T-helper 2 cell (primary cell): Measurements from ENCODE around the gene NXPH1.

ENCODE experiments used
- DNase-seq, 5 experiments: peaks; one replicate each; pipeline versions ENCODE4 v3.0.0 to v3.0.0-alpha.2; 2012 to 2022

NXPH1 gene

DNA sequence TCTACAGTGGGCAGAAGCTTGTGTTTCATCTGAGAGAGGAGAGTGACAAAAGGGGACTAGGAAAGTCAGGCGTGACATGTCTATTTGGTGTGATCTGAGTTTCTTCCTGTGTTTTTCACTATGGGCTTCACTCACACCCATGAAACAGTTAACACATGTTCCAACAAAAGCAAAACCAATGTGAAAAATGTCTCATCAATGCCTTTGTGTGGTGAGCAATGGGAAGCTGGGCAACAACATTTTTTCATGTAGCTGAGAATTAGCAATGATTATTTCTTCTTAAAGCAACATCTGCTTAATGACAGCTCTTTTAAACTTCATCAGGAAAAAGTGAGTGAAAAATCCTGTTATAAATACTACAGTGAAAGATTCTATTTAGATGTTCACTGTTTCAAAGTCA is 76.2 kb downstream of the NXPH1 start:
- no peak for DNase-seq

- DNase-seq = no peak
Measured at GRCh38 chr7:8511855-8512254, 78.4 kb downstream of the NXPH1 start.

DNA sequence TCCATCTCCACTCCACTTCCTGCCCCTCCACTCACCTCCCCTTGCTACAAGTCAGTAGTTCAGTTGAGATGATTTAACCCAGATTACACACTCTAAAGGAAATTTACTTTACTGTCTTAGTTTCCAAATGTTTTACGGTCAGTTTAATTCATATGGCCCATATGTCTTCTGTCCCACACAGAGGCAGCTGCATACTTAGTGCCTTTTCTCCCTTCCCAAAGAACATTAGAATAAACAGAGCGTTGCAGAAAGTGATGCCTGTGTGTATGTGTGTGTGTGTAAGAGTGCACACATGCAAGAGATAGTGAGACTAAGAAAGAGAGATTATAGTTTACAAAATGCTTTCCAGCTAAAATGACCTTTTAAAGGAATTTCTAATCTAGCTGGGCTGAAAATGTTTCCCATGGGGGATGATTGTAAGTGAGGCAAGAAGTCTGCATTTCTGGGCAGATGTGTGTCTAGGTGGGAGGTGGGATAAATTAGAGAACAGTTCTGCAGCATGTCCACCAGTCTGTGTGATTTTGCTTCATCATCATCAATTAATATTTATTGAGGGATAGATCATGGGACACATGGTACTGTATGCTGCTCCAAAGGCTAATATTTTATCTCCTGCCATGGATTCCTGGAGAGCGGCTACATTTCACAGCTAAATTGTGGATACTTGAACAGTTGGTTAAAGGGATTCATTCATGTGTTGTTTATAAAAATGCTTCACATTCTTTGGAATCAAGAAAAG is 81.5 kb downstream of the NXPH1 start:
- DNase-seq = no peak

DNA sequence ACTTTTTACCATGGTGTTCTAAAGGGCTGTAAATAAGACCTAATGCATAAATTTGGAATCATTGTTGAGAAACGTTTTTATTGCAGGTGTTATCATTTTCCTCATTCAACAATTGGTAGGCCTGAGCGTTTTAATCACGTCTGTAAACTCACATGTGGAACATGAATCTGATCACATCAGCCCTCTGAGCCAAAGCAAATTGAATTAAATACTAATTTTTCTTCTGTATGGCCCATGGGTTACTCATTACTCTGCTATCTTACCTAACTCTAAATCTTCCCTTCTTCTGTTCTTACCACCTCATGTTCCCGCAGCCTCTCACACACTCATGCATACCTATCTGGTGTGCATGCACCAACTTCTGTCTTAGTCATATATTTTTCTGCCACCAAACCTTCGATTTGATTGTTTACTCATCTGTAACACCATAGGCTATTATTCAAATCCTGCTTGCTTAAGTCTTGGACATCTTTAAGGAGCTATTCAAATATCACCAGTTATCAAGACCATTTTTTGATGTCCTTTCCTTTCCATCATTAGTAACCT is 82.3 kb downstream of the NXPH1 start:
- DNase-seq = no peak

GRCh38 chr7:8516976-8517375 is 83.6 kb downstream of the NXPH1 start:
- no peak for DNase-seq

- no peak for DNase-seq
Measured at GRCh38 chr7:8528311-8528710, 94.9 kb downstream of the NXPH1 start.

DNA sequence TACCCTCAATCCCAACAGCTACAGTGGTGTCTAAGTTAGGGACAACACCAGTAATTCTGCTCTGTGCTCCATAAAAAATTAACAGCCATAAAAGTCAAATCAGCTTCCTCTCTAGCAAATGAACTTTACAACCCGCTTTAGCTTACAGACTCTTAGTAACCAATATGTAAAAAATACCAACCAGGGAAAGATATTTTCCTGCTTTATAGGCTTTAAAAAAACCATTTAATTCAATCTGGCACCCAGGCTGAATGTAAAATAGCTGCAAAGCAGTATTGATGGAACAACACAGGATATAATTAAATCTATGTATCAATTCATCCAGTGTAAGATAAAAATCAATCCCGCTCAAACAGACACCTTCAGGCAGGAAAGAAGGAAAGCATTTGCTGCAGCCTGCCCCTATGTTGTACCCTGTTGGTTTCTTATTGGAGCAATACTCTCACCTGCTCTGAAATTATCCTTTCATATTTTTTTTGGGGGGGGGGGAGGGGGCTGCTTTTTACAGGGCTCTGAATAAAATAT is 98.6 kb downstream of the NXPH1 start:
- DNase-seq = no peak

DNA sequence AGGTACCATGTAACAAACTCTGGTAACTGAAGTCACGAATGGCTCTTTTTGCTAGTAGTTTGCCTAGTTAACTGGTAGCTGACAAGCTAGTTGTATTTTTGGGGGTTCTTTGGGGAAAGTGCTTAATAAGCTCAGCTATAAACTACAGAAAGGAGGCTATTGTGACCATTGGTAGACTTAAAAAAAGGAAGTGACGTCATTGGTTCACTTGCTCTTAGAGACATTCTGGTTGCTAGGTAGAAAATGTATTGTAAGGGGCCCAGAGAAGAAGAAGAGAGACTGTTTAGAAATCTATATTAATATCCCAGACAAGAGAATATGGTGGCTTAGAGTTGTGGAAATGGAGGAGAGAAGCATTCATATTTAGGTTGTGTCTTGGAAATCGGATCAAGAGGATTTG is 103.0 kb downstream of the NXPH1 start:
- no peak for DNase-seq

DNA sequence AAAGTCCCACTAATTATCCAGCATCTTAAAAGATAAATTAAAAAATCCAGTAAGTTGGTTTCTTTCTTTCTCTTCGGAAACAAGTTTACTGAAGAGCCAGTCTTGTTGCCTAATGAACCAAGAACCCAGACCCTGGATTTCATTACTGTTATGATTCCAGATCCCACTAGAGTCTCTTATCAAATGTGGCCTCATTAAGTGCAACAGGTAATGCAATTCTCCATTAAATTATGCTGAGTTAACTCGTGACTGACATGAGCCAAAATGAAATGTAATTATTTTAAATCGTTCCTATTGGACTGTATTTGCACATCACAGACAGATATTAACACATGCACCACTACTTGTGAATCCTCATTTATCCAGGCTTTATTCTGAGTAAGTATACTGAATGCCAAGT is 115.6 kb downstream of the NXPH1 start:
- no peak for DNase-seq

GRCh38 chr7:8560501-8560900 is 127.1 kb downstream of the NXPH1 start:
- DNase-seq = no peak

DNA sequence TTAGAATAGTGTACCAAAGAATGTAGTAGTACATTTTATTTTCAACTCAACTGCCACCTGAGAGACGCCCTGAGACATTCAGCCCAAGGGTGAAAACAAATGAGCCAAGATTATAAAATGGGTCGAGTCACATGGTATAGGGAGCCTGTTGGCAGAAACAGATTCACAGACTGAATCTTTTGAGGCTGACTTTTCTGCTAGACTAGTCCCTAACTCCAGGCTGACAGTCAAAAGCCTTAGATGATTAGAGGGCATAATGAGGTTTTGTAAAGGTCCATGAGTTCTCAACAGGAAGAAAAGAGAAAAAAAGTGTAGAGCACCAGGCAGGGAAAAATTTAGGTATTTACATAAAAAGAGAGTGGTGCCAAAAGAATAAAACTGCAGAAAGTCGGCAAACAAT is 128.0 kb downstream of the NXPH1 start:
- no peak for DNase-seq

DNA sequence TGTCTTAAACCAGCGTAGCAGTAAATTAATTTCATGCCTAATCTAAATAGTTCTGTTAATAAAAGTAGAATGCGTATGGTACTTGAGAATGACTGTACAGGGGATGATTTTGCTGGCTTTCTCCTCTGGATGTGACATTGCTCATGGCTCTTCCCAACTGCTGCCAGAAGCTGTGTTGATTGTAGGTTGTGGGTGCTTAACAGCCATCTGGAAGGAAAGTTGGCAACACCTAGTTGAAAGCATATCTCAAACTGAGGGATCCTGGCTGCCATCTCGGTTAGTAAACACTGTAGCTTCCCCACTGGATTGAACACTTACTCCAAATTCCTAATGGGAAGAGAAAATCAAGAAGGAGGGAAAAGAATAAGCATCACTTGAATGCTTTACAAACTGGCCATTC is 130.9 kb downstream of the NXPH1 start:
- DNase-seq = no peak

DNA sequence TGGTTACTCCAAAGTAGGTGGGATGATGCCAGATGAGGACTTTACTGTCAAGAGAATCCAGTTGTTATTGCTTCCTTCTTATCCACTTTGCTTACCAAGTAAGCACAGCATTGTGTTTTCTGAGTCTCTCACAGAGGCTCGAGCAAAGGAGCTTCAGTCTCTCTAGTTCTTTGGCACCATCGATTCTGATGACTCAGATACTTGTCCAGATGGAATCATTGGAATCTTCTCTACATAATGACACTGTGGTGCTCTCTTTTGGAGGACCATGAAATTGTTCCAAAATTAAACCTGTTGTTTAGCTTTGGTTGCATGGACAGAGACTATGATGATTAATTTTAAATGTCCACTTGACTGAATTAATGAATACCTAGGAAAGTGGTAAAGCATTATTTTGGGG is 132.6 kb downstream of the NXPH1 start:
- no peak for DNase-seq

- DNase-seq = no peak
Measured at GRCh38 chr7:8567626-8568025, 134.2 kb downstream of the NXPH1 start.

GRCh38 chr7:8579661-8580194 is 146.3 kb downstream of the NXPH1 start:
- no peak for DNase-seq

DNA sequence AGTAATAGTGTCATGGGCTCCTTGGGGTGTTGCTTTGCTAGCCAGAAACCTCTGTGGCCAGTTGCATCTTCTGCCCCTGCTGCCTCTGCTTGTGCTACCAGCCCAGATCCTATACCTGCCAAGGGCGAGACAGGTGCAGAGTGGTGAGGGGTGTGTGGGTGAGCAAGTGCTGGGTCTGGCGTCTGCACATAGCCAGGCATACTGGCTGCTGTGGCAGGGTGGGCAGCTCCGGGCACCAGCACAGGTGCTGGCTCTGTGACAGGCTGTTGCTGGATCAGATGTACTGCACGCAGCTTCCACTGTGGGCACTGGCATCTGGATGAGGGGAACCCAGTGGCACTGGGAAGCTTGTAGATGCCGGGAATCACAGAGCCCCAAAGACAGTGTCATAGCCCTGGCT is 148.4 kb downstream of the NXPH1 start:
- DNase-seq = no peak

DNA sequence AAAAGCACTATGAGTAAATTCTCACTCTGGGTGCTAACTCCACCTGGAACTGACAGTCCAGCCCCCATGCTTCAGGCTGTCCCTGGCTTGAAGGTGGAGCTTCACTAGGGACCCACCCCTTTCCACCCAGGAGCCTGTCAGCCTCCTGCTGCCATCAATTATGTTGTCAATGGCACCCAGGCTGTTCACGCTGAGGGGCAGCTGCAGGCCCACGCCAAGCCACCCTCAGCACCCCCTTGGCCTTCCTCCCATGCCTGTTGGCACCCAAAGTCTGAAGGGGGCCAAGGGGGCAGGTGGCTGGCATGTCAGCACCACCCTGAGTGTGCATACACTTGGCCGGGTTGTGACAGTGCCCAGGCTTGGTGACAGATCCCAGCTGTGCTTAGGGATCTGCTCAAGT is 149.3 kb downstream of the NXPH1 start:
- DNase-seq = no peak

GRCh38 chr7:8585591-8585990 is 152.2 kb downstream of the NXPH1 start:
- no peak for DNase-seq

DNA sequence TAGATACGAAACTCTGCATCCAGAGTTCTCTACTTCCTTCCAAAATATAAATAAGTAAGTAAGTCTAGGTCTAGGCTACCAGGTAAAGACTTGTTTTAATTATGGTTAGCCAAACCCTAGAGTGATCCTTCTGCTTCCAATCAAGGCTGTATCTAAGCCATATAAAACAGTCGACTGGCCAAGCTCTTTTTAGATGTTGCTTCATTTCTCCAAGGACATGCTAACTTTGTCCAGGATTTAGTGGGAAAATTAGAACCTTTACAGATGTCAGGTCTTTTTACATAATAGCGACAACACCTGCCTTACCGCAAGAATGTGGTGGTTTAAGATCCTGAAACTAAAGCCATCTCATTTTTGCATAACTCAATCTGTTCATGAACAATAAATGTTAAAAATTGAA is 156.8 kb downstream of the NXPH1 start:
- DNase-seq = no peak

DNA sequence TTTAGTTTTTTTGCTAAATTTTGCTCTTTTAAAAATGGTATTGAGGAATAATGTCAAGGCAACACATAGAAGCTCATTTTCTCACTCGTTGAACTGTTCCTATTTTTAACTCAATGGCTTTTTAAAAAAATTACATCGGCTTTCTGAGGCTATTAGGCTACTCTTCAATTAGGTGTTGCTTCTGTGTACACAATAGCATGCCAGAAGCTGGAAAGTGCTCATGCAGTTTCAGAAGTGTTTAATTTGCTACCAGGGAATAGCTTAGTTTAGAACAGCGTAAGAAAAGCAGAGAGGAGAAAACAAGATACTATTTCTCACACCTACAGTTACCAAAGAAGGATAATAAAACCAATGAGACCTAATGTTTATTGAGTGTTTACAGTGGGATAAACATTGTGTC is 157.4 kb downstream of the NXPH1 start:
- no peak for DNase-seq

DNA sequence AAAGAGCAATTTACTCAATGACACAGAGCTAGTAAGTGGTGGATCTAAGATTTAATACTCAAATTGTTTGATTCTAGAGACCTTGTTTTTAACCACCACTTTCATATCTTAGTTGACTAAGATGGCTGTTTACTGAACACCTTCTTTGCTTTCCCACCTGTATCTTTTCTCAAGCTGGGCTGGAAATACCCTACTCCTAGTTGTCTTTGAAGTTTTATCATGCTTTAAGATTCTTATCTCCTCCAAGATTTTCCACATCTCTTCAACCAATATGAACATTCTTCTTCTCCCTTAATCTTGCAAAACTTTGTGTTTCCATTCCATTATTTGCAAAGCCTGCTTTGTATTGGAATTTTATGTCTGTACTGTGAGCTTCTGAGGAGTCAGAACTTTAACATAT is 157.9 kb downstream of the NXPH1 start:
- no peak for DNase-seq

GRCh38 chr7:8592167-8592566 is 158.8 kb downstream of the NXPH1 start:
- no peak for DNase-seq

GRCh38 chr7:8594115-8594514 is 160.7 kb downstream of the NXPH1 start:
- no peak for DNase-seq

GRCh38 chr7:8597565-8597964 is 164.2 kb downstream of the NXPH1 start:
- DNase-seq = no peak

- no peak for DNase-seq
Measured at GRCh38 chr7:8601121-8601520, 167.7 kb downstream of the NXPH1 start.
